Glomerular visceral epithelial cell (primary cell): ENCODE results near the gene SYT12.
"Not testable (repeated sequence)": the region's sequence is repeated elsewhere in the genome, so short reads cannot be mapped to it uniquely, and the experiment has no call there.

Experiments
- DNase-seq: peaks from one replicate; pipeline ENCODE4 v3.0.0-alpha.2; 2016; ENCODE audit errors: extremely low spot score

Gene SYT12

DNA sequence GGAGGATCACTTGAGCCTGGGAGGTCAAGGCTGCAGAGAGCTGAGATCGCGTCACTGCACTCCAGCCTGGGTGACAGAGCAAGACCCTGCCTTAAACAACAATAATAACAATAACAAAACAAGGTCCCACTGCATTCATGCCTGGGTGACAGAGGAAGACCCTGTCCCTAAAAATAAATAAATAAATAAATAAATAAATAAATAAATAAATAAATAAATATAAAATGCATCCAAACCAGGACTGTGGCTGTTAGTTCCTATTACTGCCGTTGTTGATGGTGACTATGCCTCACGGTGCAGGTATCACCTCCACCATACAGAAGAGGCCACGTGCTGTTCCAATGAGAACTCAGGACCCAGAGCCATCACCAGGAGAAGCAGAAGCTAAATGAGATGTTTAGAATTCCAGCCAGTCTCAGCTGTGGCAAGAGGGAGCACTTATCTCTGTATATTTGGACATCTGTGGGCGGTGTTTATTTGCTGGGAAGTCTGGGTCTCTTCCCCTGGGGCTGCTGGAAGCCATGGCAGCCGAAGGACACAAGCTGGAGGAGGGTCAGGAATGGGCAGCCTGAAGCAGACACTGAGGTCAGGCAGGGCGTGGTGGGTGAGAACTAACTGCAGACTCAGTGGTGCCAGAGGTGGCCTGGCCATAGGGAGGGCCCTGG, 26.2 kb upstream of the SYT12 start:
- DNase-seq: no peak

GRCh38 chr11:66999555-66999954, 23.4 kb upstream of the SYT12 start:
- no peak for DNase-seq

DNA sequence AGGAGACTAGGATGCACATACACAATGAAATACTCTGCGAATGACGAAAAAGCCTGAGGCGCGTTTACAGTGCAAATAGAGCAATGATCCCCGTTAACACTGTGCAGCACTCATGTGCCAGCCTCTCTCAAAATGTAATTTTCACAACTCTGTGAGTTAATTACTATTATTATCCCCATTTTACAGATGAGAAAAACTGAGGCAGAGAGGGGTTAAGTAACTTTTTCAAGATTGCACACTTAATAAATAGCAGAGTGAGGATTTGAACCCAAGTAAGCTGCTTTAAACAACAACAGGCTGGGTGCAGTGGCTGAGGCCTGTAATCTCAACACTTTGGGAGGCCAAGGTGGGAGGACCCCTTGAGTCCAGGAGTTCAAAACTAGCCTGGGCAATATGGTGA, 21.6 kb upstream of the SYT12 start:
- DNase-seq: no peak

DNA sequence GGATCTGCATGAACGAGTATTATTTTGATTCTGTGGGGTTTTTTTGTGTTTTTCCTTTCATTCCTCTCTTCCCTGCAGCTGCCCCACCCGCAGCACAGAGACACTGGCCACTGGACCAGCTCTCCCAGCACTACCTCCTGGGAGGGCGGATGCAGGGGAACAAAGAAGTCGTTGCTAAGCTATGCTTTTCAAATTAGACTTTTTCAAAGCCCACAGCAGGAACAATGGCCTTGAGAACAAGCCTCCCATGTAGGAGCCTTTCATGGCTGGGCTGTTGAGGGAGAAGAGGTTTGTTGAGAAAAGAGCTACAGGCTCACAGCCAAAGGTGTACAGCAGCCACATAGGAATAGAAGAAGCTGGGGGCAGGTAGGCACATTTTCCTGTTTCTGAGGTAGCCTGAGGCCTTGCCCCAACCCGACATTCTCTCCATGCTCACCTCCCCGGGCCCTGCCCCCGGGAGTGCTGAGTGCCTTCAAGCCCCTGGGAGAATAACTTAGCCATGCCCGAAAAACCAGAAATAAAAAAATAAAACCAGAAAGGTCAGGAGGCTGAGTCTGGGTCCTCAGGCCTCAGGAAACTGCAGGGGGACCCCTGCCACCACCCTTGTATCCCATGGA, 20.5 kb upstream of the SYT12 start:
- no peak for DNase-seq

GRCh38 chr11:67002921-67003411, 20.0 kb upstream of the SYT12 start:
- DNase-seq: no peak

DNA sequence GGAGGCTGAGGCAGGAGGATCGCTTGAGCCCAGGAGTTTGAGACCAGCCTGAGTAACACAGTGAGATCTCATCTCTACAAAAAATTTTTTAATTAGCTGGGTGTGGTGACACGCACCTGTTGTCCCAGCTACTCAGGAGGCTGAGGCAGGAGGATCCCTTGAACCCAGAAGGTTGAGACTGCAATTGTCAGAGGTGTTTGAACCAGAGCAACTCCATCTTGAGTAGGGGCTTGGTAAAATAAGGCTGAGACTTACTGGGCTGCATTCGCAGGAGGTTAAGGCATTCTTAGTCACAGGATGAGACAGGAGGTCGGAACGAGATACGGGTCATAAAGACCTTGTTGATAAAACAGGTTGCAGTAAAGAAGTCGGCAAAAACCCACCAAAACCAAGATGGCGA, 17.7 kb upstream of the SYT12 start:
- DNase-seq: not testable (repeated sequence)

DNA sequence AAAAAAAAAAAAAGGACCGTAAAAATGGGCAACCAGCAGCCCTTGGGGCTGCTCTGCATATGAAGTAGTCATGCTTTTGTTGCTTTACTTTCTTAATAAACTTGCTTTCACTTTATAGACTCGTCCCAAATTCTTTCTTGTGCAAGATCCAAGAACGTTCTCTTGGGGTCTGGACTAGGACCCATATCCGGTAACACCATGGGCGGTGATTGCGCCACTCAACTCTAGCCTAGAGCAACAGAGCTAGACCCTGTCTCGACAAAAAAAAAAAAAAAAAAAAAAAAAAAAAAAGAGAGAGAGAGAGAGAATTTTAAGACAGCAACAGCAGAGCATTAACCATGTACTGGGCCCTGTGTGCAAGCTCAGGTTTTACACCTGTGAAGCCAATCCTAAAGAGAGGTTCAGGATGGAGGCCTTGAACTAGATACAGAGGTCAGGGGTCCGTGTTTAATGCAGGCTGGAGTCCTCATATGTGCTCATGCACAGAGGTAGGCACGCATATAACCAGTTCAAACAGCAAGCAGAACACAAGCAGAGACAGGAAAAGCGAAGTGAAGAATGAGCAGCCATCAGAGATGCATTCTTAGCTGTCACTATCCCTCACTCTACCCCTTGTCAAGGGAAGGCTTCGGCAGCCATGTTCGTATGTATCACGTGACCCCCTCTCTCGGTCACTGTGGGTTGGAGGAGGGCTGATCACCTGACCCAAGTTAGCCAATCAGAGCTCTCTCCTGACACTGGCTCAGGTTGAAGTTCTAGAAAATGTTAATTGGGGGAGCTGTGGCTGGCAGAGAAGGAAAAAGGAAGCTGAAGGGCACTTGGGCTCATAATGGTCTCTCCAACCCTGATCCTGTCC, 16.7 kb upstream of the SYT12 start:
- DNase-seq: peak; percentile 26

DNA sequence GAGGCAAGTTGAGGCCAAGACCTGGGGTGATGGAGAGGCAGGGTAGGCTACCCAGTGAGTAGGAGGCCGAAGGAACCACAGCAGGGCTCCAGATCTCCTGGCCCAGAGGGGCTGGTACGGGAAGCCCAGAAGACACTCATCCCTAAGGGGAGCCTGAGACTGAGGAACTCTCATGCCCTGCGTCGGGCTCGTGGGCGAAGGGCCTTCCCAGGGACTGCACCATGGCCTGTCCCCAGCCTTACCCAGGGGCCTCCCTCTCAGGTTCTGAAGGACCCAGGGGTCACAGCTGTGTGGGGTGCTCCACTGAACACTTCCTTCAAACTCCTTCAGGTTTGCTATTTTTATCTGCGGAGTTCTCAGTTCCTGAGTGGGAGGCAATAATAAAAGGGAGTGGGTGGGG, 15.8 kb upstream of the SYT12 start:
- DNase-seq: no peak

DNA sequence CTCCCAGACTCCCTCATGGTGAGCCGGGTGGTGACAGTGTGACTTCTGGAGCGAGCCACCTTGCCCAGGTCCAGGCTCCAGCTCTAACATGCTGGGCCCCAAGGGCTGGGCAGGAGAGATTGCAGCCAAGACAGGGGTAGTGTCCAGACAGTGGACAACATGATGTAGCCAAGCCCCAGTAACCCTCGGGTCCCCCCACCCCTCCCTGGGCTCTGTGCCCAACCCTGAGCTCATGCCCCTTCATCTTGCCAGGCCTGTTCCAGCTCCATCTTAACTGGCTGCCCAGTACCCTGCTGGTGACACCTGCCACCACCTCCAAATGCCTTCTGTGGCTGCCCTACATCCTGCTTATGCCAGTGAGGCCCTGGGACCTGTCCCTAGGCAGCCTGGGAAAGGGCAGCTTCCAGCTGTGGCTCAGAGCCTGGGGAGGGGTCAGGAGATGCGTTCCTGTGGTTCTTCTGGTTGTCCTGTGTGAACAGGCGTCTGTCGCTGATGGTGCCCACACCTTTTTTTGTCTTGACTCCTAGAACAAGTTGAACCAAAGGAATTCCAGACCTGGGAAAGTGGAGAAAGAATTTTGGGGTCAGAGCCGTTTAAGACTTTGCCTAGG, 12.5 kb upstream of the SYT12 start:
- DNase-seq: no peak

- no peak for DNase-seq
Observed at GRCh38 chr11:67013511-67014045, 9.4 kb upstream of the SYT12 start.

DNA sequence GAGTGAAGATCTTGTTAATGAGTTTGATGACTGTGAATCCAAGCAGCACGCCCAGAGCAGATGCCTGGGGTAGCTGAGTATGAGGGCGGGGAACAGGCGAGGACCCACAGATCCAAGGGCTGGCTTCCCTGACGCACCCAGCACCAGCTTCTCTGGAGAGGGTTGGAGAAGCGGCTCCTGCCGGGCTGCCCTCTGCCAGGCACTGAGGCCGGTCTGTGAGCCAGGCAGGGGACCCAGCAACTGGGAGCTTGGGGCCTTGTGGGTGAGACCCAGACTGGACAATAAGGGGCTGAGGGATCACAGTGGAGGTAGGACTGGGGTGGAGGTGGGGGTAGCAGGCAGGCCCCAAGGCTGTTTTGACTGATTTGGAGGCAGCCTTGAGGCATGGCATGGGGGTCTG, 8.6 kb upstream of the SYT12 start:
- DNase-seq: no peak

- no peak for DNase-seq
Observed at GRCh38 chr11:67015048-67015447, 7.9 kb upstream of the SYT12 start.

GRCh38 chr11:67016550-67016949, 6.4 kb upstream of the SYT12 start:
- DNase-seq: no peak

- DNase-seq: no peak
Observed at GRCh38 chr11:67020949-67021348, 2.0 kb upstream of the SYT12 start.

DNA sequence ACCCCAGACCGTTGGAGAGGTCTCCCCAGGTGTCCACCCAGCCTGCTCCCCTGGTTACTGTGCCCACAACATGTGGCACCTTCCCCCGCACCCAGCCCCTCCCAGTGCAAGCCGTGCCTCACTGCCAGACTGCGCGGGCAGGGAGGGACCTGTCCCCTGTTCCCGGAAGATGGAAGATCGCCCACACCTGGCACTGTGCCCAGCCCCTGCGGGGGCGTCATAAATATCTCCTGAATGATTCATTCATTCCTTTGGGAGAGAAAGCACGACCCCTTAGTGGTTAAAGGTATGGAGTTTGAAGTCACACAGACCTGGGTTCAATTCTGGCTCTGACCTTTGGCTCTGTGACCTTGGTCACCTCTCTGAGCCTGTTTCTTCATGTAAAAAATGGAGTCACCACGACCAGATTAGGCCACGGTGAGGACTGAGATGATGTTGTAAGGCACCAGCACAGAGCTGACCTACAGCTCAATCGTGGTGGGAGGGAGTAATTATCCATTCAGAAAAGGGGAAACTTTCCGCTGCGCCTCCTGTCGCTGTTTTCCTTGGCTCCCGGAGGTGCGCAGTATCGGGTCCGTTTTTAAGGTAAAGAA, 497 bp upstream of the SYT12 start:
- peak; percentile 91 for DNase-seq

GRCh38 chr11:67023957-67024353, 1.0 kb downstream of the SYT12 start:
- DNase-seq: no peak

DNA sequence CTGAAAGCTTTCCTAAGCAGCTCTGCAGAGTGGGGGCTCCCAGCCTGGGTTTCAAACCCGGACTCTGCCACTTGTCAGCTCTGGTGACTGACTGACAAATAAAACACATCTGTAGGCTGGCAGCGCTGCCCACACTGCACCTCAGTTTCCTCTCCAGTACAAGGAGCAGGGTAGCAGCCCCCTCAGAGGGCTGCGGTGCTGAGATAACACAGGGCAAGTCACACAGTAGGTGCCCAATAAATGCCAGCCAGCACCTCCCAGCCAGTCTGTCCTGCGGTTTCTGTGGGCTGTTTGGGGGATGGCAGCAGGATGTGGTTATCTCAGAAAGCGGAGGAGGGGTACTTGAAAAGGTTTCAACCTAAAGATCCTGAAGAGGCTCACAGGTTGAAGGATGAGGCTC, 1.5 kb downstream of the SYT12 start:
- peak; percentile 61 for DNase-seq

GRCh38 chr11:67024966-67025365, 2.0 kb downstream of the SYT12 start:
- peak; percentile 16 for DNase-seq

DNA sequence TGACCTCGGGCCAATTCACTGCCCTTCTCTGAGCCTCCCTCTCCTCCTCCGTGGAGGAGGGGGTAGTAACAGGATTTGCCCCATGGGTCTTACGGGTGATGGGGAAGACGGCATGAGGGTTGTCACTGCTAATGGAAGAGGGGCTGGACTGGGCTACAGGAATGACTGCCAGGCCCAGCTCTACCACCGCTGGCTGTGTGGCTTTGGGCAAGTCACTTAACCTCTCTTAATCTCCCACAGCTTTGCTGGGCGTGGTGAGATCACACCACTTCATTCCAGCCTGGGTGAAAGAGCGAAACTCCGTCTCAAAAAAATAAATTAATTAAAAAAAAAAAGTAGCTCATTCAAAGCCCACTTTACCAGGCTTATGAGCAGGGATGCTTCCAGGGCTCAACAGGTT, 2.8 kb downstream of the SYT12 start:
- no peak for DNase-seq

DNA sequence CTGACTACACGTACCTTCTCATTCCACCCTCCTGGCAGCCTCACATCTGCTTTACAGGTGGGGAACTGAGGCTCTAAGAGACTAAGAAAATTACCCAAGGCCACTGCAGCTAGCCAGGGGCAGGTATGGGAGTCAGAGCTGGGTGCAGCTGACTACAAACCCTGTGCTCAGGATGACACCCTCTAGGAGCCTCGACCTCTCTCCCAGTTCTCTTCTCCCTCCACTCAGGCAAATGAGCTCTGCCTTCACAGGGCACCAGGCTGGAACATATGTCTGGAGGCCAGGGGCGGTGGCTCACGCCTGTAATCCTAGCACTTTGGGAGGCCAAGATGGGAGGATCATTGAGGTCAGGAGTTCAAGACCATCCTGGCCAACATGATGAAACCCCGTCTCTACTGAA, 4.0 kb downstream of the SYT12 start:
- no peak for DNase-seq

DNA sequence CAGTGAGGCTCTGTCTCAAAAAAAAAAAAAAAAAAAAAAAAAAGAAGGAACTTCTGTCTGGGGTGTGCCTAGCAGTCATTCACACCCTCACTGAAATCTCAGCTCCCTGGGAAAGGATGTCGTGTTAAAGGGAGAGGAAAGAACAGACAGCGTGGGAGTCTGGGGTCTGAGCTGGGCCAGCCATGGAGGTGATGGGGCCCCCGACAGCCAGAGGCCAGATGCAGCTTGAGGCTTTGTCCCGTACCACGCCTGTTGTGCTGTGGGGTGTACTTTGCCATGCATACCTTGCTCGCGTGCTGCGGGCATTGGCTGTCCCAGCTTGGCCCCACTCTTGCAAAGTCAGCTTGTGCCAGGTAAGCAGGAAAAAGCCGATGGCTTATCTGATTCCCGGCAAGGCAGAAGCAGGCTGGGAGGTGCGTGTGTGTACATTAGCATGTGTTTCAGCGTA, 4.6 kb downstream of the SYT12 start:
- no peak for DNase-seq
